ENCODE results near the gene TBCD.

GRCh38 chr17:82938873-82939620 is 187.2 kb downstream of the TBCD start:
- TF ChIP-seq L3MBTL2 (conservative IDR thresholded peaks at IDR 0.05), result no peak
- TF ChIP-seq ELF4 (IDR thresholded peaks at IDR 0.05), result no peak

Data from HEK293T (cell line).